ENCODE results near the gene TMEM255B.

The TMEM255B gene

DNA sequence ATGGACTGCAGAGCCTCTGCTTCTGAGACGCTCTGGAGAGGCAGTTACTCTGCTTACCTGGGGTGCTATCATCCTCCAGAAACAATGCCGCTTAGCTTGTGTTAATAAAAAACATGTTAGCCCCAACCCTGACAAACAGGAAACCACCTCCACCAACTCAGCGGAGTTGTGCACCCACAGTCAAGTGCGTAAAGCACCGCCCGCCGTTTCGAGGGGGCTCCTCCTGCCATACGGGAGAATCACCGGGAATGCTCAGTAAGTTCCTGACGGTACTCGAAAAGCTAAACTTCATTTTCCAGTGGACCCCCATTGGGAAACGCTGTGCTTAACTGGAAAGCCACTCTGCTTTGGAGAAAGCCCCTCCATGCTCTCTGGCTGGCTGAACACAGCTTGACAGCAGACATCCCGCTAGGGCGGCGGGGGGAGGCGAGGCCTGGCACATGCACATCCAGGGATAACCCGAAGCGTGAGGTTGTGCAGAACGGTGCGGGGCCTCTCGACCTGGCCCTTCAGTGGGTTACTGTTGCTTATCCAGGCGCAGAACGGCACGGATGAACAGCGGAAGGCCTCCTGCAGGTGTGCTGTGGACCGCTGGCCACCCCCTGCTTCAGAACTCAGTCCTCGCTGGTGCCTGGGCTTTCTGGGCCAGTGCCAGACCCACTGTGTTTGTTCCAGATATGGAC, 87.8 kb downstream of the TMEM255B start:
- no peak overlapping the region for H2AFZ ChIP-seq (ENCODE audit: low read length)
- no peaks in the 10 kb centered on the region for H3K4me1 ChIP-seq (ENCODE audit: insufficient read depth, low read length, severe bottlenecking)
- no peak overlapping the region for H3K4me3 ChIP-seq (ENCODE audit: low read depth, low read length, poor library complexity, severe bottlenecking)
- H3K27ac ChIP-seq (ENCODE audit: low read depth, low read length, poor library complexity, severe bottlenecking), result no peak overlapping the region
- H3K36me3 ChIP-seq (ENCODE audit: insufficient read depth, low read length), result no peaks in the 10 kb centered on the region
- H3K9ac ChIP-seq (ENCODE audit: low read length), result no peak overlapping the region
- no peaks in the 10 kb centered on the region for H3K9me3 ChIP-seq (ENCODE audit: low read length)
- peaks cover 45% of the 10 kb centered on the region for H3K27me3 ChIP-seq (ENCODE audit: insufficient read depth, low read length)
- no peaks in the 10 kb centered on the region for H3K79me2 ChIP-seq (ENCODE audit: insufficient read depth, low read length)
- TF ChIP-seq EZH2 (IDR thresholded peaks at IDR 0.05; ENCODE audit: borderline replicate concordance, low read length), result no peak
- TF ChIP-seq, protein P1, sequence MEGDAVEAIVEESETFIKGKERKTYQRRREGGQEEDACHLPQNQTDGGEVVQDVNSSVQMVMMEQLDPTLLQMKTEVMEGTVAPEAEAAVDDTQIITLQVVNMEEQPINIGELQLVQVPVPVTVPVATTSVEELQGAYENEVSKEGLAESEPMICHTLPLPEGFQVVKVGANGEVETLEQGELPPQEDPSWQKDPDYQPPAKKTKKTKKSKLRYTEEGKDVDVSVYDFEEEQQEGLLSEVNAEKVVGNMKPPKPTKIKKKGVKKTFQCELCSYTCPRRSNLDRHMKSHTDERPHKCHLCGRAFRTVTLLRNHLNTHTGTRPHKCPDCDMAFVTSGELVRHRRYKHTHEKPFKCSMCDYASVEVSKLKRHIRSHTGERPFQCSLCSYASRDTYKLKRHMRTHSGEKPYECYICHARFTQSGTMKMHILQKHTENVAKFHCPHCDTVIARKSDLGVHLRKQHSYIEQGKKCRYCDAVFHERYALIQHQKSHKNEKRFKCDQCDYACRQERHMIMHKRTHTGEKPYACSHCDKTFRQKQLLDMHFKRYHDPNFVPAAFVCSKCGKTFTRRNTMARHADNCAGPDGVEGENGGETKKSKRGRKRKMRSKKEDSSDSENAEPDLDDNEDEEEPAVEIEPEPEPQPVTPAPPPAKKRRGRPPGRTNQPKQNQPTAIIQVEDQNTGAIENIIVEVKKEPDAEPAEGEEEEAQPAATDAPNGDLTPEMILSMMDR (IDR thresholded peaks at IDR 0.05; ENCODE audit: low read length), result no peak
- no peaks in the 10 kb centered on the region for H4K20me1 ChIP-seq (ENCODE audit: insufficient read depth, low read length)
- no peak overlapping the region for H3K4me2 ChIP-seq (ENCODE audit: low read length)
- H3F3A ChIP-seq (ENCODE audit: insufficient read depth, low read length), result no peaks in the 10 kb centered on the region
- H3K9me2 ChIP-seq (ENCODE audit: low read depth, low read length), result no peaks in the 10 kb centered on the region

DNA sequence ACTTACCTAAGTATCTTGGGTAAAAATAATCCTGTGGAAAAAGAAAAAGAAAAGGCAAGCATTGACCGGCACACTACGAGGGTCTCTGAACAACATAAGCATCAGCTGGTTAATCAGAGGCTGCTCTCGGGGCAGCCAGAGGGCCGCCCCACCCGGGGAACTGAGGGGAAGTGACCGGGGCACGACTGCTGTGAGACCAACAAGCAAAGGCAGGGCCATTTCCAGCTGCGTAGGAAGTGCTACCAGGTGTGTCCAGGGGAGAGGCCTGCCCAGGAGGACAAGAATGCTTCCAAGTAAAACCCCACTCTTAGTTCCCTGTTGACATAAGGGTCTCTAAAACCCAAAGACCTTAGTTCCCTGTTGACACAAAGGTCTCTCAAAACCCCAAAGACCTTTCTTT, 89.0 kb downstream of the TMEM255B start:
- Histone ChIP-seq H3K36me3 (ENCODE audit: insufficient read depth, low read length) (no peaks in the 10 kb centered on the region), H2AFZ (ENCODE audit: low read length) (no peak overlapping the region), H4K20me1 (ENCODE audit: insufficient read depth, low read length) (no peaks in the 10 kb centered on the region), H3K79me2 (ENCODE audit: insufficient read depth, low read length) (no peaks in the 10 kb centered on the region), H3K4me1 (ENCODE audit: insufficient read depth, low read length, severe bottlenecking) (no peaks in the 10 kb centered on the region), H3K9ac (ENCODE audit: low read length) (no peak overlapping the region), H3F3A (ENCODE audit: insufficient read depth, low read length) (no peaks in the 10 kb centered on the region), H3K9me3 (ENCODE audit: low read length) (no peaks in the 10 kb centered on the region), H3K27me3 (ENCODE audit: insufficient read depth, low read length) (peaks cover 48% of the 10 kb centered on the region), H3K4me3 (ENCODE audit: low read depth, low read length, poor library complexity, severe bottlenecking) (no peak overlapping the region), H3K9me2 (ENCODE audit: low read depth, low read length) (no peaks in the 10 kb centered on the region), H3K27ac (ENCODE audit: low read depth, low read length, poor library complexity, severe bottlenecking) (no peak overlapping the region), H3K4me2 (ENCODE audit: low read length) (no peak overlapping the region)
- TF ChIP-seq, protein P1 (IDR thresholded peaks at IDR 0.05; ENCODE audit: low read length), result no peak
- no peak for TF ChIP-seq EZH2 (IDR thresholded peaks at IDR 0.05; ENCODE audit: borderline replicate concordance, low read length)

DNA sequence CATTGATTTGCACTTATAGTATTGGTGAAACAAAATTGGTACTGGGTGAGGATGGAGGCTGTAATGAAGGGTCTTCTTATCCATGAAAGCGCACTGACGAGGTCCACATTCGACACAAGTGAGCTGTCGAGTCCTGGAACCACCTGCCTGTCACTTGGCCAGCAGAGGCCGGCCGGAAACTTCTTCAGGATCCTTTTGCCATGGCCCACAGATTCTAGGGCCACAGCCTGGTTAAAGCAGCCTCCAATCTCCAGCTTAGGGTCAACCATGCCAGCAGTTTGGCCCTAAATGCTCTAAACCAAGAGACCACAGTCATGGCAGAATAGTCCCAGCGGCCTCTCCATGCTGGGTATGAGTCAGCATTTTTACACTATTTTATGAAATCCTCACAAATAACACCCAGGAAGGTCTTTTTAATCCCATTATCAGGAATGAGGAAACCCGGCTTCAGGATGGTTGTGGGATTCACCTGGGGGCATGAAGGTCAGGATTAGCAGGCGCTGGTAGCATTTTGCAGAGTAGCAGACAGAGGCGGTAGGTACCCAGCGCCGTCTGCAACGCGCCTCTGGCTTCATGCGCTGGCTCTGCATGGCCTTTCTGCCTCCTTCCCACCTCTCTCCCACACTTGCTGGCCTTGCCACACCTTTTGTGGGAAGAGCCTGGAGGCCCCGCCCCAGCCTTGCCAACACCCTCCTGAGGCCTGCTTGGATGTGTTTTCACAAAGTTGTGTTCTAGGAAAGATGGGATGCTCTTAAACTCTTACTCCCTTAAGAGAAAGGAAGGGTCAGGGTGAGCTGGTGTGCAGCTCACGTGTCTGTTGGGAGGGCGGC, 89.6 kb downstream of the TMEM255B start:
- no peak overlapping the region for H3K27ac ChIP-seq (ENCODE audit: low read depth, low read length, poor library complexity, severe bottlenecking)
- H3K4me2 ChIP-seq (ENCODE audit: low read length), result no peak overlapping the region
- no peak for TF ChIP-seq EZH2 (IDR thresholded peaks at IDR 0.05; ENCODE audit: borderline replicate concordance, low read length)
- TF ChIP-seq, protein P1 (IDR thresholded peaks at IDR 0.05; ENCODE audit: low read length), result no peak
- H3K27me3 ChIP-seq (ENCODE audit: insufficient read depth, low read length), result peaks cover 49% of the 10 kb centered on the region
- H2AFZ ChIP-seq (ENCODE audit: low read length), result no peak overlapping the region
- H3K9me3 ChIP-seq (ENCODE audit: low read length), result no peaks in the 10 kb centered on the region
- H3K36me3 ChIP-seq (ENCODE audit: insufficient read depth, low read length), result no peaks in the 10 kb centered on the region
- H3K9ac ChIP-seq (ENCODE audit: low read length), result no peak overlapping the region
- no peaks in the 10 kb centered on the region for H3K9me2 ChIP-seq (ENCODE audit: low read depth, low read length)
- H4K20me1 ChIP-seq (ENCODE audit: insufficient read depth, low read length), result no peaks in the 10 kb centered on the region
- H3F3A ChIP-seq (ENCODE audit: insufficient read depth, low read length), result no peaks in the 10 kb centered on the region
- no peaks in the 10 kb centered on the region for H3K4me1 ChIP-seq (ENCODE audit: insufficient read depth, low read length, severe bottlenecking)
- H3K79me2 ChIP-seq (ENCODE audit: insufficient read depth, low read length), result no peaks in the 10 kb centered on the region
- H3K4me3 ChIP-seq (ENCODE audit: low read depth, low read length, poor library complexity, severe bottlenecking), result no peak overlapping the region

Data from OCI-LY1 (cell line).